Kidney (tissue), 14 donors: ENCODE results near the gene WWOX. TPM values are rescaled to one million over a fixed set of nuclear protein-coding genes. Genes with fewer than 3 reads are reported as not detected.

Experiments used
- DNase-seq, 5 donors: peaks; one replicate each; pipeline ENCODE4 v3.0.0-alpha.2; 2013 to 2020
- FAIRE-seq: peaks from 2 replicates; lab custom pipeline; 2012; peaks lifted over from hg19 to GRCh38; lab: Jason Lieb, UNC
- H3K27ac ChIP-seq, 2 donors: one replicate each; pipeline ENCODE4 v1.7.0; 2013; ENCODE audit warnings: low read depth in 2 of 2, low read length in 2 of 2, inconsistent platforms in 1 of 2
- H3K27me3 ChIP-seq: one replicate; pipeline ENCODE4 v1.7.1; 2013; ENCODE audit warnings: low read length, inconsistent platforms; ENCODE audit not compliant: control insufficient read depth, insufficient read depth
- H3K36me3 ChIP-seq, 3 donors: one replicate each; pipeline versions ENCODE4 v1.7.0 to v1.7.1; 2013; ENCODE audit warnings: low read length in 3 of 3, control low read depth in 1 of 3, inconsistent platforms in 1 of 3; ENCODE audit not compliant: insufficient read depth in 3 of 3, control insufficient read depth in 2 of 3
- H3K4me1 ChIP-seq, 3 donors: one replicate each; pipeline versions ENCODE4 v1.7.0 to v1.7.1; 2013; ENCODE audit warnings: low read length in 3 of 3, inconsistent platforms in 1 of 3, low read depth in 1 of 3; ENCODE audit not compliant: control insufficient read depth in 2 of 3, insufficient read depth in 2 of 3
- H3K4me3 ChIP-seq, 3 donors: one replicate each; pipeline versions ENCODE4 v1.7.0 to v1.8.1; 2013; ENCODE audit warnings: low read length in 3 of 3, control low read depth in 1 of 3, inconsistent platforms in 1 of 3
- H3K9ac ChIP-seq, 3 donors: one replicate each; pipeline versions ENCODE4 v1.7.0 to v1.7.1; 2013; ENCODE audit warnings: low read length in 3 of 3, control low read depth in 1 of 3, inconsistent platforms in 1 of 3
- H3K9me3 ChIP-seq, 3 donors: one replicate each; pipeline versions ENCODE4 v1.7.0 to v1.7.1; 2013; ENCODE audit warnings: low read length in 3 of 3, control low read depth in 1 of 3, inconsistent platforms in 1 of 3; ENCODE audit not compliant: control insufficient read depth in 2 of 3, insufficient read depth in 1 of 3
- intact Hi-C: fragments of 100-400 bp; cut with DNase I; formaldehyde crosslinking; loops from one replicate; pipeline ENCODE4 v1.11.1; 2022
- polyA plus RNA-seq: library from polyadenylated mRNA; stranded (reverse); fragments of 350-450 nt; fragmentation: Illumina TruSeq; extraction: RNeasy Lipid Tissue Mini Kit (QIAGEN cat#74804); gene quantifications from one replicate; pipeline ENCODE4 v1.2.3, GENCODE V29; 2014; ENCODE audit warnings: low read depth, low replicate concordance; ENCODE audit not compliant: insufficient read depth
- total RNA-seq: library from RNA; stranded (reverse); fragmentation: NEBNext Ultra II Directional; extraction: Animal tissue kit (Norgen Biotek cat#: 25700); gene quantifications from one replicate; pipeline ENCODE4 v1.2.1, GENCODE V29; 2021
- TF ChIP-seq, protein P1 (sequence below): IDR thresholded peaks from 3 replicates; pipeline ENCODE4 v1.5.1; 2012; ENCODE audit warnings: mild to moderate bottlenecking, moderate library complexity, borderline replicate concordance; ENCODE audit not compliant: insufficient read depth; ENCODE audit errors: extremely low read depth
- donor health status: control.
- donor health status: control.
- donor health status: control.
- donor health status: control.
- donor health status: control.
- donor health status: DM: yes; HTN: yes; CAD: no.
- donor health status: Normal renal cell carcinoma (clear cell type).

The WWOX gene
- total and polyA plus RNA-seq, 2 donors from 2014 or later, result 22.5 to 30.3 TPM

DNA sequence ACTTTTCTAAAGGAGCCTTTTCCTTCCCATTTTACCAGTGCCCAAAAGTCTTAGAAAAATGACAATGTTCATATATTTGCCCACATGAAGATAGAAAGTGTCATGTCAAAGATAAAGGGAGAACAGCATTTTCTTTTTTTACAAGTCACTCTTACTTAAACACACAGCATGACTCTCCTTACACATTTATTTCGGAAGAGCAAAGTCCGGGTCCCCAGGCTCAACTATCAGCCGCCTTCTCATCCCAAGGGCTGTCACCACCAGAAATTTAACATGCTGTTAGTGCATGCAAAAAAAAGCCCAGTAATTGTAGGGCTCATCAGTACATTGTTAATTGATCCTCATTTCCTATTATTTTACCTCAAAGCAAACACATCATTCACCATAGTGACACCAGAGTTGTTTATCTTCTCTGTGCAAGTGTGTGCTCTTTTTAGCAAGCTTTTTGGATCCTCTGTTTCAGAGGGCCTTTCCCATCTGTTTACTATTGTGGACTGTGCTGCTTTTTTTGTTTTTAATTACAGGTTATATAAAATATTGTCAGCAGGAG, 560.3 kb downstream of the WWOX start:
- Histone ChIP-seq H3K4me3 (no peak overlapping the region), H3K9me3 (no peaks in the 10 kb centered on the region), H3K4me1 (peaks cover 3 to 12% (median 9%) of the 10 kb centered on the region in 3 donors), H3K9ac (no peak overlapping the region), H3K27me3 (no peaks in the 10 kb centered on the region), H3K36me3 (no peaks in the 10 kb centered on the region), H3K27ac (no peak overlapping the region)
- FAIRE-seq, result no peak
- intact Hi-C loops, result no loop called here
- TF ChIP-seq, protein P1, sequence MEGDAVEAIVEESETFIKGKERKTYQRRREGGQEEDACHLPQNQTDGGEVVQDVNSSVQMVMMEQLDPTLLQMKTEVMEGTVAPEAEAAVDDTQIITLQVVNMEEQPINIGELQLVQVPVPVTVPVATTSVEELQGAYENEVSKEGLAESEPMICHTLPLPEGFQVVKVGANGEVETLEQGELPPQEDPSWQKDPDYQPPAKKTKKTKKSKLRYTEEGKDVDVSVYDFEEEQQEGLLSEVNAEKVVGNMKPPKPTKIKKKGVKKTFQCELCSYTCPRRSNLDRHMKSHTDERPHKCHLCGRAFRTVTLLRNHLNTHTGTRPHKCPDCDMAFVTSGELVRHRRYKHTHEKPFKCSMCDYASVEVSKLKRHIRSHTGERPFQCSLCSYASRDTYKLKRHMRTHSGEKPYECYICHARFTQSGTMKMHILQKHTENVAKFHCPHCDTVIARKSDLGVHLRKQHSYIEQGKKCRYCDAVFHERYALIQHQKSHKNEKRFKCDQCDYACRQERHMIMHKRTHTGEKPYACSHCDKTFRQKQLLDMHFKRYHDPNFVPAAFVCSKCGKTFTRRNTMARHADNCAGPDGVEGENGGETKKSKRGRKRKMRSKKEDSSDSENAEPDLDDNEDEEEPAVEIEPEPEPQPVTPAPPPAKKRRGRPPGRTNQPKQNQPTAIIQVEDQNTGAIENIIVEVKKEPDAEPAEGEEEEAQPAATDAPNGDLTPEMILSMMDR, result no peak
- DNase-seq, result no peak

GRCh38 chr16:78660795-78661194, 561.3 kb downstream of the WWOX start:
- H3K9ac ChIP-seq, result no peak overlapping the region
- intact Hi-C loops, result no loop called here
- TF ChIP-seq, protein P1, result no peak
- DNase-seq (no peak), FAIRE-seq (no peak)
- H3K27ac ChIP-seq, result no peak overlapping the region
- H3K36me3 ChIP-seq, result no peaks in the 10 kb centered on the region
- H3K9me3 ChIP-seq, result no peaks in the 10 kb centered on the region
- peaks cover 3 to 10% (median 3%) of the 10 kb centered on the region in 3 donors for H3K4me1 ChIP-seq
- H3K27me3 ChIP-seq, result no peaks in the 10 kb centered on the region
- no peak overlapping the region for H3K4me3 ChIP-seq

- peaks cover 0 to 6% (median 0%) of the 10 kb centered on the region in 3 donors for H3K4me1 ChIP-seq
- H3K27ac ChIP-seq, result no peak overlapping the region
- no peak overlapping the region for H3K9ac ChIP-seq
- TF ChIP-seq, protein P1, result no peak
- DNase-seq (no peak), FAIRE-seq (no peak)
- H3K27me3 ChIP-seq, result no peaks in the 10 kb centered on the region
- no peaks in the 10 kb centered on the region for H3K9me3 ChIP-seq
- intact Hi-C loops, result no loop called here
- no peak overlapping the region for H3K4me3 ChIP-seq
- no peaks in the 10 kb centered on the region for H3K36me3 ChIP-seq
These were observed 564.2 kb downstream of the WWOX start for GRCh38 chr16:78663690-78664089.
